CD4-positive, alpha-beta T cell treated with Interleukin-2 at 100 ng/mL for 4 hours (primary cell): ENCODE results near the gene HK1.

Experiments
- DNase-seq: peaks from one replicate; pipeline ENCODE4 v3.0.0-alpha.2; 2020; ENCODE audit warnings: low spot score

Gene HK1

DNA sequence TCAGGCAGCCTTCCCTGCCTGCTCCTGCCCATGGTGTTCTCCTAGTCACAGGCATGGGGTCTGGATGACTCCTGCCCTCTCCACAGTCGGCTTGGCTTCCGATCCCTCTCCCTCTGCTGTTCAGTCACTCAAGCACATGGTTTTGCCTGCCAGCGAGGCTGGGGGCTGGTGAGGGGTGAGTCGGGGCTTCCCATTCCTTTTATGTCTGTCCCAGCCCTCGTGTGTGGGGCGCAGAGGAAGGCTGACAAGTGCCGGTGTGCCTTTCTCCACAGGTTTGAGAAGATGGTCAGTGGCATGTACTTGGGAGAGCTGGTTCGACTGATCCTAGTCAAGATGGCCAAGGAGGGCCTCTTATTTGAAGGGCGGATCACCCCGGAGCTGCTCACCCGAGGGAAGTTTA is 98.4 kb downstream of the HK1 start:
- no peak for DNase-seq

DNA sequence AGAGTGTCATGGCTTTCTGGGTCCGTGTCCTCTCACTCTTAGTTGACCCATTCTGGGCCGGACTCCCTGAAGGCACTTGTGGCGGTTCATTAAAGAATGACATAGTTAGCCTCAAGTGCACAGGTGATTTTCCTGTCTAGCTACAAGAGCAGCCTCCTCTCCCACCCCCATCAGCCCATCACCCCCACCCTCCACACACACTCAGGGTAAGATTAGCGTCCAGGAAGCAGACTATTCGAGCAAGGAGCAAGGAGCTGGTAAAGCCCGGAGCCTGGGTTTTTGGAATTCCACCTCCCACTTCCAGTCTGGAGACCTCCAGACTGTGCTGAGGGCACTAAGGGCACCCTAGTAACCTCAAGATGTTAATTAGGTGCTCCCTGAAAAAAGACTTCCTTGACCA is 98.9 kb downstream of the HK1 start:
- no peak for DNase-seq

DNA sequence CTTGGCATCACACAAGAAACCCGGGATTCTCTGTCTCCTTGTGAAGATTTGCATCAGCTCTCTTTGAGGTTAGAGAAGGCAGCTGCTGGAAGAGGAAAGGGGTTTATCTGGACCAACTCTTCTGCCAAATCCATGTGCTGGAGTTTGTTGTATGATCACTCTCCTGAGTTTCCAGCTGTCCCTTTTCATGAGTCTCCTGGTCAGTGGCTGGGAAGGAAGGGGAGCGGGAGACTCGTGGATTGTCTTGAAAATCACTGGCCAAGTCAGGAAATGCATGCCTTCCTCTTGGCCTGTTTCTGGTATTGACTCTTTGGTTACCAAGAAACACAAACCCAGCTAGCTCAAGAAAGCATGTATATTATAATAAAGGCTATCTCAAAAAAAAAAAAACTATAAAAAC is 99.6 kb downstream of the HK1 start:
- DNase-seq, result no peak

DNA sequence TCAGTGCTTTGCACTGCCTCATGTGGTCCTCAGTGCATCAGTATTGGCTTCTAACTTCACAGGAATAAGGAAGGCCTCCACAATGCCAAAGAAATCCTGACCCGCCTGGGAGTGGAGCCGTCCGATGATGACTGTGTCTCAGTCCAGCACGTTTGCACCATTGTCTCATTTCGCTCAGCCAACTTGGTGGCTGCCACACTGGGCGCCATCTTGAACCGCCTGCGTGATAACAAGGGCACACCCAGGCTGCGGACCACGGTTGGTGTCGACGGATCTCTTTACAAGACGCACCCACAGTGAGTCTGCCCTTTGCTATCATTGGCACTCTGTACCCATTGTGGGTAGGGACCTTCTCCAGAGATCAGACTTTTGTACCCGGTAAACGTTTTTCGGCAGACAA is 101.5 kb downstream of the HK1 start:
- DNase-seq, result no peak

DNA sequence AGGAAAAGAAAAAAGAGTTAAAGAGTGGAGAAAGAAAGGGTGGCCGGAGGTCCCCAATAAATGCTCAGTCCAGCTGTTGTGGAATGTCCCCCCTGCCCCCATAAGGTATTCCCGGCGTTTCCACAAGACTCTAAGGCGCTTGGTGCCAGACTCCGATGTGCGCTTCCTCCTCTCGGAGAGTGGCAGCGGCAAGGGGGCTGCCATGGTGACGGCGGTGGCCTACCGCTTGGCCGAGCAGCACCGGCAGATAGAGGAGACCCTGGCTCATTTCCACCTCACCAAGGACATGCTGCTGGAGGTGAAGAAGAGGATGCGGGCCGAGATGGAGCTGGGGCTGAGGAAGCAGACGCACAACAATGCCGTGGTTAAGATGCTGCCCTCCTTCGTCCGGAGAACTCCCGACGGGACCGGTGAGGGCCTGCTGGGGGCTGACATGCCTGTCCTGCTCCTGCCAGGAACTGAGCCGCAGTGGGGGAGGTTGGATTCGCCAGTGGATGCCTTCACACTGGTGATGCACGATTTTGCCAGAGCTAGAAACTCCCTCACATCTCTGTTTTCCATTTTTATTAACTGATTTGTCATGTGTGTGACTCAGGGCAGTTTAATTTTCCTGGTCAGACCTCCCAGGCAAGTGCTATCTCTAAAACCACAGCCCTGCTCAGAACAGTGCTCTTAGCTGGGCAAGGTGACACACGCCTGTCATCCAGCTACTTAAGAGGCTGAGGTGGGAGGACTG is 104.3 kb downstream of the HK1 start:
- no peak for DNase-seq

DNA sequence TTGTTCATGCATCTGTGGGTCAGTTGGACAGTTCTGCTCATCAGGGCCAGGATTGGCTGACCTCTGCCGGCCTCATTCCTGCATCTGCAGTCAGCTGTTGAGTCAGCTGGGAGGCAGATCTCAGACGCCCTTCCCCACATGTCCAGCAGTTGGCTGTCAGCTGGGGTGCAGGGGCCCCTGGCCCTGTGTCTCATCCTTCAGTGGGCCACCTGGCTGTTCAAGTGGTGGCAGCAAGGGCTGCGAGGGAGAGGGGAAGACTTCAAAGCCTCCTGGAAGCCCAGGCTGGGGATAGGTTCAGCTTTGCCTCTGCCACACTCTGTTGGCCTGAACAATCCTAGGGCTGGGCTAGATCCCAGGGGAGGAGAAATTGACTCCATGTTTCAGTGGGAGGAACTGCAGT is 105.3 kb downstream of the HK1 start:
- no peak for DNase-seq

DNA sequence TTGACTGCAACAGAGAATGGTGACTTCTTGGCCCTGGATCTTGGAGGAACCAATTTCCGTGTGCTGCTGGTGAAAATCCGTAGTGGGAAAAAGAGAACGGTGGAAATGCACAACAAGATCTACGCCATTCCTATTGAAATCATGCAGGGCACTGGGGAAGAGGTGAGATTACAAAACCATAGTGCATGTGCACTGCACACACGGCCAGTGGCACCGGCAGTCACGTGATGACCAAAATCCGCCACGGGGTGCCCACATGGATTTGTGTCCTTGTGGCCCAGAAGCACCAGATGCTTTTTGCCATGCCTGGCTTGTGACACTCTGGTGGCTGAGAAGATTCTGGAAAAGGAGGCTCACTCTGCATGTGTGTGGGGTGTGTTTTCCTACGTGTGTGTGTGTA is 106.0 kb downstream of the HK1 start:
- DNase-seq, result no peak

DNA sequence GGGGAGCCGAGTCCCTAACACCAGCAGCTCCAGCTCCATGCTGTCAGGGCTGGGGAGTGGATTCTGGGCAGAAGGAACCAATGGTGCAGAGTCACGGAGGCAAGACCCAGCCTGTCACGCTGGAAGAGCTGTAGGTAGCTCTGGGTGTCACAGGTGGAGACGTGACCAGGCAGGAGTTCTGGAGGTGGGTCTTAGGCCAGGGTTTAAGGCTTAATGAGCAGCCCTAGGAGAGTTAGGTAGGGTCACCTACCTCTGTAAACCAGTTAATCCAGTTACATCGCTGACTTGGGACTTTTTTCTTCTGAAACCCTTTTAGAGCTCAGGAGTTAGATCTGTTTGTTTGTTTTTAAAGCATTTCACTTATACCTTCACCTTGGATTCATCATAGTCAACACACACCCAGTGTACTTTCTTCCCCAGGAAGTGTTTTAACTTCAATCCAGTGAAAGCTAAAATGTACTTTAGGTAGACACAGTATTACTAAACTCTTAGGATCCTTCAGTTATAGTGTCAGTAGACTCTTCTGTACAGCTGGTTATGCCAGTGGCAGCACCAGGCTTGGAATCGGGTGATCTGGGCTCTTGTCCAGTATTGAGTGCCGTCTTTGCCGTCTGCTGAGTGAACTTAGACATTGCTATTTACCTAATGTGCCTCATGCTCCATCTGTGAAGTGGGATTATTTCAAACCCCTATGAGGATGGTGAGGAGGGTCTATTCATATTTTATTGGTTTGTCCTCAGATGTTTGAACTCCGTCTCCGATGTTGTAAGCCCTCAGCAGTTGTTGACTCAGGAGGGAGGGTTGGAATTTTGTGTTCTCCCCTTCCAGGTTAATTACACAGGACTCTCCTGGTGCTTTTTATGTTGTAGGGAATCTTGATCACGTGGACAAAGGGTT is 107.4 kb downstream of the HK1 start:
- DNase-seq, result no peak

DNA sequence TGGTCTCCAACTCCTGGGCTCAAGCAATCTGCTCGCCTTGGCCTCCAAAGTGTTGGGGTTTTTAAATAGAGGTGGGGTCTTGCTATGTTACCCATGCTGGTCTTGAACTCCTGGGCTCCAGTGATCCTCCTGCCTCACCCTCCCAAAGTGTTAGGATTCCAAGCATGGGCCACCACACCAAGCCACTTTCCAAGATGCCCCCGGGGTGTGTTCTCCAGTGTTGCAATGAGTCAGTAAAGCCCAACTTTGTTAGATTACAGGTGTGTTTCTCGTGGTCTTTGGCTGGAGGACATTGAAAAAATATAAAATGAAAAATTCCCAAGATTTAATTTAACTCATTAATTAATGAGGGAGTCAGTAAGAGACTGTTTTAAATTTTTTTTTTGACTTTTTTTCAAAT is 109.2 kb downstream of the HK1 start:
- DNase-seq, result no peak

DNA sequence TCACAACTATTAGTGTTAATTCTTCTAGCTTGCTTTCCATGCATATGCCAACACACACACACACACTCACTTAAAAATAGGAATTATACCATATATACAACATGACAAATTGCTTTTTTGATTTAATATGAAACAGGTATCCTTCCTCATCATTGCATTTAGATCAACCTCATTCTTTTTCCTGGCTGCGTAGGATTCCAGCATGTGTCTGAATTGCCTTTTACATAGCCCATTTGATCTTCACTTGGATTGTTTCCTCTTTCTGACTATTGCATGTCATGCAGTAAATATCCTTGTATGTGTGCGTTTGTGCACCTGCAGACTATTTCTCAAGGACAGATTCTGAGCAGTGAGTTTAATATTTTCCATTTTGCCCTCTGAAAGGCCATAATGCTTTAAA is 110.2 kb downstream of the HK1 start:
- DNase-seq, result no peak

DNA sequence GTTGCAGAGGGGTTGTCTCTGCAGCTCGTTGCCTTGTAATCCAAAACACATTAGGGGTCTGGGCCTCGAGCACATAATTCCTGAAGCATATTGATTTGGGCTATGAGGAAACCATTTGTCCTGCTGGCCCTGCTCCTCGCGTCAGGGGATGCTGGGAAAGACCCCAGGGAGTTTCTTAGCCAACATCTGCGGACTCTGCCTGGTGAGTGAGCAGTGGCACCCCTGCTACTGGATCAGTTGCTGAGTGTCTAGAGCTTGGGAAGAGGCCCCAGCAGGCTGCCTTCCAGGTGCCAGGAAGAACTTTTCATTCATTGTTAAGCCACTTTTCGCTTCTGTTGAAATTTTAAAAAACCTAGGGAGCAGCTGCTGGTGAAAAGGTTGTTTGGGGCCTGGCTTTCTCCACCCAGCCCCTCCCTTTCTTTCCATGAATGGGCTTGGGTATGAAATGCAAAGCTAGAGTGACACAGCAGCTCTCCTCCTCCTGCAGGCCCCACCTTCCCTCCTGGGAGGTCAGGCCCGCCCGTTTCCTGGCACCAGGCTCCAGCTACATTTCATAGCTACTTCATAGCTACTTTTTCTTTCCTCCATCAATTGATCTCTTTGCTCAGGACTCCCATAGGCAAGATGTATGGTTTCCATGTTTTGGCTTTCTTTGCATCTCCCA is 111.7 kb downstream of the HK1 start:
- no peak for DNase-seq

DNA sequence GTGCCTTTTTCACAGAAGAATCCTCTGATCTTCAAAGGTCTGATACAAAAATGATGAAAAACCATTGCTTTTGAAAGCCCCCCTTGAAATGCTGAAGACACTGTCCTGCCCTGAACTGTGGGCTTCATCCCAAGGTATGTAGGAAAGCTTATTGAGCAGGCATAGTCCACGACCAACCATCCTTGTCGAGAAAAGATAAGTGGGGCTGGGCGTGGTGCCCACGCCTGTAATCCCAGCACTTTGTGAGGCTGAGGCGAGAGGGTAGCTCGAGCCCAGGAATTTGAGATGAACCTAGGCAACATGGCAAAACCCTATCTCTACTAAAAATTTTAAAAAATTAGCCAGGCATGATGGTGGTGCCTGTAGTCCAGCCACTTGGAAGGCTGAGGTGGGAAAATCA is 112.9 kb downstream of the HK1 start:
- DNase-seq, result no peak

DNA sequence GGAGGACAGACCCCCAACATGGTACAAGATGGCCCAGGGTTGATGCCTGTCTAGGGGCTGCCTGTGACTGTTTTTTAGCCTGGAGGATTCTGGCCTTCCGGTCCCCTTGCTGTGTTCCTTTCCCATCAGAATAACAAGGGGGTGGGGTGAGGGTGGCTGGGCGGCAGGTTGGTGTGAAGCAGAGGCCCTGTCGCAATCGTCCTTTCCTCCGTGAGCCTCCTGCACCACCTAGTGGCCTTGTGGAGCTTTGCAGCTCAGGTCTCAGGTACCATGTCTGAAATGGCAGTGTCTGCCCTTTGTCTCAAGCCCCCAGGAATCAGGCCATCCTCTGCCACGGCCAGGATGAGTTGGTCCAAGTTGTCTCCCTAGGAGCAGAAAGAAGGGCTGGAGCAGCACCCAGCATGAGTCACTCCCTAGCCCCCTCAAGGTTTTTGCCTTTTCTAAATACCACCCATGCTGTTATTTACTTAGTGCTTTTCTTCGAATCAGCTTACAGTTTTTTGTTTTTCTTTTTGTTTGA is 114.2 kb downstream of the HK1 start:
- peak; percentile 86 for DNase-seq

DNA sequence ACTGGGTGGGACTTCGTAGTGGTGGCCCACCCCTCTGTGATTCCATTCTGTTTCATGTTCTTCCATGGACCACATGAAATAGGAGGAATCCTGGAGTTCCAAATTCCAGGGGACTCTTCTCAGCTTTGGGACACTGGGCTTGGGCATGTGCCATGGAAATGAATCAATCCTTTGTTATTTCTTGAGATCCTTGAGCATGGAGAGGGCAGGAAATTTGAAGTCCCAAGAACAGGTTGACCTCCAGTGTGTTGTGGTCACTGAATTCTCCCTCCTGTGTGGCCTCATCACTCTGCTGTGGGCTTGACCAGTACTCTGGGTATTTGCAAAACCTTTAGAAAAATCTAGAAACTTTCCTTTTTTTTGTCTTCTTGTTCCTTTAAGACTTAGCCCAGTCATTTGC is 115.7 kb downstream of the HK1 start:
- DNase-seq, result no peak

DNA sequence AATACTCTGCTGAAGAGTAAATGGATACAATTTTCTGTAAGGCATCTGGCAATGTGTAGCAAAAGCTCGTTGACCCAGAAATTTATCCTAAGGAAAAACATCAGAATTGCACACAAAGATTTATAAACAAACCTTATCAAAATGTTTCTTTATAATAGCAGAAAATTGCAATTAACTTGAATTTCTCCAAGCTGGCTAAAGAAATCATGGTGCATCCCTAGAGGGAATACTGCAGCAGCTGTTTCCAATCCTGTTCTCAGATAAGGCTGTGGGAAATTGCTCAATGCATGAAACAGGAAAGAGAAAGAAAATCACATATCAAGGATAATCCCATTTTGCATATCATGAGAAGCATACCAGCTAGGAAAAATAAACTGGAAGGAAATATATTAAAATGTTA is 119.7 kb downstream of the HK1 start:
- no peak for DNase-seq

DNA sequence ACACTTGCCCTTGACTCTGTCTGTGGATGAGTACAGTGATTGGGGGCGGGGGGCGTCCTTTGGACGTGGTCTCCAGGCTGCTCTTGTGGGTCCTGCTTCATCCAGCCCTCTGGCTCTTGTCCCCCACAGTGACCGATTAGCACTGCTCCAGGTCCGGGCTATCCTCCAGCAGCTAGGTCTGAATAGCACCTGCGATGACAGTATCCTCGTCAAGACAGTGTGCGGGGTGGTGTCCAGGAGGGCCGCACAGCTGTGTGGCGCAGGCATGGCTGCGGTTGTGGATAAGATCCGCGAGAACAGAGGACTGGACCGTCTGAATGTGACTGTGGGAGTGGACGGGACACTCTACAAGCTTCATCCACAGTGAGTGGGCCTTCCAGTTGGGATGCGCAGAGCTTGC is 120.2 kb downstream of the HK1 start:
- DNase-seq, result no peak

DNA sequence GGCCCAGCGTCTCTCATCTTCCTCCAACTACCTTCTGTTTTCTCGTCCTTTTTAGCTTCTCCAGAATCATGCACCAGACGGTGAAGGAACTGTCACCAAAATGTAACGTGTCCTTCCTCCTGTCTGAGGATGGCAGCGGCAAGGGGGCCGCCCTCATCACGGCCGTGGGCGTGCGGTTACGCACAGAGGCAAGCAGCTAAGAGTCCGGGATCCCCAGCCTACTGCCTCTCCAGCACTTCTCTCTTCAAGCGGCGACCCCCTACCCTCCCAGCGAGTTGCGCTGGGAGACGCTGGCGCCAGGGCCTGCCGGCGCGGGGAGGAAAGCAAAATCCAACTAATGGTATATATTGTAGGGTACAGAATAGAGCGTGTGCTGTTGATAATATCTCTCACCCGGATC is 122.6 kb downstream of the HK1 start:
- DNase-seq, result no peak

DNA sequence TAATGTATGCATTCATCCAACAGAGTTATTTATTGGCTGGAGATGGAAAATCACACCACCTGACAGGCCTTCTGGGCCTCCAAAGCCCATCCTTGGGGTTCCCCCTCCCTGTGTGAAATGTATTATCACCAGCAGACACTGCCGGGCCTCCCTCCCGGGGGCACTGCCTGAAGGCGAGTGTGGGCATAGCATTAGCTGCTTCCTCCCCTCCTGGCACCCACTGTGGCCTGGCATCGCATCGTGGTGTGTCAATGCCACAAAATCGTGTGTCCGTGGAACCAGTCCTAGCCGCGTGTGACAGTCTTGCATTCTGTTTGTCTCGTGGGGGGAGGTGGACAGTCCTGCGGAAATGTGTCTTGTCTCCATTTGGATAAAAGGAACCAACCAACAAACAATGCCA is 123.1 kb downstream of the HK1 start:
- DNase-seq, result no peak

DNA sequence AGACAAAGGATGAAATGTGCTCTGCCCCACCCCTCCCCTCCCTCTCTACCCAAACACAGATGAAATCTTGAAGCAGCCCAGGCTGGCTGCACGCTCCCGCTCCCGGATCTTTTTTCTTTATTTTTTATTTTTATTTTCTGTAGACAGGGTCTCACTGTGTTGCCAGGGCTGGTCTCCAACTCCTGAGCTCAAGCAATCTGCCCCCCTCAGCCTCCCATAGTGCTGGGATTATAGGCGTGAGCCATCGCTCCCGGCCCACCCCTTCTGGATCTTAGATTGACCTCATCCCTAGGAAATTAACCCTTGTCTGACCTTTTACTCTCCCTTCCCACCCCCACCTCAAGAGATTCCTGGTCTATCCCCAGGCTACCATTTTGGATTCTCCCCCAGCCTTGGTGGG is 124.1 kb downstream of the HK1 start:
- DNase-seq, result no peak

DNA sequence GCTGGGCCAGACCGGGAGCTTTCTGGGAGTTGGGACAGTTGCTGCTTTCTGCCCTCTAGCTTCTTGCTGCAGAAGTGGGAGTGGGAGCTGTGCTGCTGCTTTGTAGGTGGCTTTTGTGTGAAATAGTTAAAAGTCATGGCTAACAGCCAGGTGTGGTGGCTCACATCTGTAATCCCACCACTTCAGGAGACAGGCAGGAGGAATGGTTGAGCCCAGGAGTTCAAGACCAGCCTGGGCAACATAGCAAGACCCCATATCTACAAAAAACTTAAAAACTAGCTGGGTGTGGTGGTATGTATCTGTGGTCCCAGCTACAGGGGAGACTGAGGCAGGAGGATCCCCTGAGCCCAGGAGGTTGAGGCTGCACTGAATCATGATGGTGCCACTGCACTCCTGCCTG is 124.8 kb downstream of the HK1 start:
- no peak for DNase-seq

DNA sequence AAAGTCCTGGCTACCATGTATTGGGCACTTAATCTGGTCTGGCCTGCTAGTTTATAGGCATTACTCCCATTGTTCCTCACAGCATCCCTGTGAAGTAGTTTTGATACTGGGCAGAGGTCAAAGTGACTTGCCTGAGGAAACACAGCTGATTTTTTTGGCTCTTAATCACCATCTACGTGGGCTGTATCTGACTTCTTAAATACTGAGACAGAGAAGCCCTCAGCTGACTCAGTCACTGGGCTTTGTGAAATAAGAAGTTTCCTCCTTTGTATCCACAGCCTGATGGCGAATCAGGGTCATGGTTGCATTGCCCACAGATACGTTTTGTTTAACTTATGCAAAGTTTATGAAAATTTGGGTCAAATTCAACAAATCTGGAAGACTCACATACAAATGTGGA is 125.2 kb downstream of the HK1 start:
- DNase-seq, result no peak

DNA sequence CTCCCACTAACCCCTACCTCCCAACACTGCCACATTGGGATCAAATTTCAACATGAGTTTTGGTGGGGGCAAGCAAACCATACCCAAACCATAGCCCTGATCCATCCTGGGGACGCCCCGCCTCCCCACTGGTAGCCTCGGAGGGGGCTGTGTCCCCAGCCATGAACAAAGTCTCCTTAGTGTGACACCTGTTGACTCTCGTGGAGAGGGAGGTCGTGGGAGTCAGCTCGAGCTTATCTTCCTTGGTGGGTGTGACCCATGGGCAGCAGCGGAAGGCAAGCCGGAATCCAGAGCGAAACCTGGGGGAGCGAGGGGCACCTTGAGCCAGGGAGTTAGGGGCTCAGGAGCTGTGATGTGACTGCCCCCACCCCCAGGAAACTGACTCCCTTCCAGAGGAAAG is 126.5 kb downstream of the HK1 start:
- no peak for DNase-seq

DNA sequence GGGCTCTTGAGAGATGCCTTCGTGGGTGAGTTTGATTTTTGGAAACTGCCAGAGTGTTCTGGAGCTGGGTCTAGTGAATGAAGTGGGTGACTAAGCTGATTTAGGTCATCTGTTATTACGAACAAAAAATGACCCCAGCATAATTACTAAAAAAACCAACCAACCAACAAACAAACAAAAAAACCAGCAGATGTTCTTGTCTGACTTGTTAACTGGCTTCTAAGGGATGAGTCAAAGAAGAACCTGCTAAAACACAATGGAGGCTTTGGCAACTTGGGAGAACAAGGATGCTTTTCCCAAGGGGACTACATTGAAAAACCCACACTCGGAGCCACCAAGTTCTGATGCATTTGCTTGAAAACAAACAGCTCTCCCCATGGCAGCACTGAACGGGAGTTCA is 126.9 kb downstream of the HK1 start:
- no peak for DNase-seq
